K562 (cell line): ENCODE results near the gene NKAPL. TPM values are rescaled to one million over a fixed set of nuclear protein-coding genes. Genes with fewer than 3 reads are reported as not detected.

ENCODE experiments used
- E4F1 ChIP-seq: fragments of 250-450 bp; sonication (Bioruptor Pico); IDR thresholded peaks from 2 replicates; pipeline ENCODE4 v1.5.0; 2021; ENCODE audit warnings: mild to moderate bottlenecking, borderline replicate concordance
- ESRRB ChIP-seq: fragments of 250-450 bp; sonication (Bioruptor Pico); IDR thresholded peaks from 2 replicates; pipeline ENCODE4 v1.5.0; 2020; ENCODE audit warnings: mild to moderate bottlenecking, moderate library complexity, borderline replicate concordance
- ETV6 ChIP-seq, 3 experiments: fragments of 150-350 bp in 1 of 3; sonication (generic) in 1 of 3; formaldehyde crosslinking in 1 of 3; IDR thresholded peaks; 2 replicates each; pipeline versions ENCODE4 v1.6.1 to v1.8.0; 2014 to 2022; ENCODE audit warnings: borderline replicate concordance in 2 of 3, low read depth in 2 of 3, antibody characterized with exemption in 1 of 3, low read length in 1 of 3, mild to moderate bottlenecking in 1 of 3, missing genetic modification reagents in 1 of 3
- KDM4B ChIP-seq, 2 experiments: fragments of 450-650 bp in 1 of 2; sonication (generic) in 1 of 2; IDR thresholded peaks; 2 replicates each; pipeline ENCODE4 v1.6.1; 2016 to 2017; ENCODE audit warnings: borderline replicate concordance in 2 of 2, antibody characterized with exemption in 1 of 2, low read depth in 1 of 2, mild to moderate bottlenecking in 1 of 2
- NR2C2 ChIP-seq, 2 experiments: fragments of 200-800 bp in 1 of 2; sonication (Bioruptor generic) in 1 of 2; sonication (generic) in 1 of 2; formaldehyde crosslinking in 1 of 2; IDR thresholded peaks; 2 replicates each; pipeline versions ENCODE4 v1.6.1 to v1.8.0; 2016 to 2022; ENCODE audit warnings: mild to moderate bottlenecking in 1 of 2, missing compliant biosample characterization in 1 of 2, missing genetic modification characterization in 1 of 2, missing genetic modification reagents in 1 of 2
- PTRF ChIP-seq: fragments of 450-650 bp; IDR thresholded peaks from 2 replicates; pipeline ENCODE4 v1.6.1; 2016; ENCODE audit warnings: mild to moderate bottlenecking, missing genetic modification characterization, missing compliant biosample characterization
- SETDB1 ChIP-seq: IDR thresholded peaks from one replicate; pipeline ENCODE4 v1.6.1; 2012; ENCODE audit warnings: low read length, control low read depth, inconsistent platforms
- SMAD1 ChIP-seq: fragments of 150-350 bp; IDR thresholded peaks from 2 replicates; pipeline ENCODE4 v1.6.1; 2014; ENCODE audit warnings: low read length, low read depth; ENCODE audit not compliant: partially characterized antibody
- SNRNP70 ChIP-seq: fragments of 200-400 bp; formaldehyde crosslinking; optimal IDR thresholded peaks from 2 replicates; pipeline ENCODE3; 2017; ENCODE audit warnings: low read depth, low read length
- TAF9B ChIP-seq: fragments of 450-650 bp; IDR thresholded peaks from 2 replicates; pipeline ENCODE4 v1.6.1; 2018; ENCODE audit warnings: mild to moderate bottlenecking; ENCODE audit not compliant: partially characterized antibody
- XRCC5 ChIP-seq: fragments of 200-400 bp; formaldehyde crosslinking; IDR thresholded peaks from 2 replicates; pipeline ENCODE4 v1.6.1; 2017; ENCODE audit warnings: low read depth, mild to moderate bottlenecking, low read length
- ZBTB40 ChIP-seq, 2 experiments: fragments of 450-650 bp in 1 of 2; sonication (generic) in 1 of 2; formaldehyde crosslinking in 1 of 2; IDR thresholded peaks; 2 replicates each; pipeline versions ENCODE4 v1.7.1 to v1.9.0; 2016 to 2022; ENCODE audit warnings: inconsistent platforms in 1 of 2, mild to moderate bottlenecking in 1 of 2, missing genetic modification reagents in 1 of 2
- ZFP1 ChIP-seq: fragments of 450-650 bp; formaldehyde crosslinking; IDR thresholded peaks from 2 replicates; pipeline ENCODE4 v1.4.0; 2020; ENCODE audit warnings: mild to moderate bottlenecking, mixed read lengths
- polyA plus RNA-seq, 8 experiments: library from polyadenylated mRNA; depleted of rRNA in 4 of 8; stranded (reverse) in 5 of 8; unstranded in 3 of 8; fragments of >200 nt; fragmentation: Nextera tagmentation in 2 of 8; fragmentation: Illumina TruSeq in 1 of 8; extraction: Ambion mirVana in 2 of 8; extraction: Trizol in 1 of 8; gene quantifications; 2 replicates each; pipeline versions ENCODE4 v1.2.1 to v1.2.3, GENCODE V29; 2011 to 2014; ENCODE audit warnings: inconsistent platforms in 1 of 8, missing spikeins in 1 of 8
- total RNA-seq, 7 experiments: library from RNA; depleted of rRNA in 6 of 7; stranded (reverse); fragments of >200 nt in 6 of 7; fragmentation: Illumina TruSeq in 2 of 7; extraction: Trizol in 2 of 7; gene quantifications; 2 replicates each; pipeline versions ENCODE4 v1.2.1 to v1.2.3, GENCODE V29; 2011 to 2021; ENCODE audit warnings: low replicate concordance in 1 of 7

NKAPL gene
- total and polyA plus RNA-seq, 9 of the 15 experiments (the other 6 are each of a cell fraction or from before 2014, with no cell fraction given): not detected

GRCh38 chr6:28225056-28225834 lies 33.9 kb upstream of the NKAPL start, which contains the start of gene ZSCAN9 (continued):
- TF ChIP-seq ZBTB40 (IDR thresholded peaks at IDR 0.05) (peak; percentile 99), ZBTB40 (CRISPR knock-in tag; IDR thresholded peaks at IDR 0.05) (no peak), TAF9B (peak; percentile 97), PTRF (no peak), SETDB1 (no peak), ZFP1 (CRISPR knock-in tag) (no peak), E4F1 (CRISPR knock-in tag) (peak; percentile 43; the same call in 1 of the 2 replicates), ESRRB (CRISPR knock-in tag) (no peak), KDM4B (IDR thresholded peaks at IDR 0.05; ENCODE audit: borderline replicate concordance in 2 of 2, low read depth in 1 of 2) (peak in 1 of 2 experiments; percentile 98; a peak in 2 of 4 replicates), NR2C2 (CRISPR knock-in tag; IDR thresholded peaks at IDR 0.05) (peak; percentile 85), NR2C2 (tag; IDR thresholded peaks at IDR 0.05) (peak; percentile 92), SNRNP70 (no peak), XRCC5 (peak; percentile 91), SMAD1 (peak; percentile 81), ETV6 (IDR thresholded peaks at IDR 0.05; ENCODE audit: borderline replicate concordance in 1 of 2, low read depth in 2 of 2, low read length in 1 of 2) (peak in 1 of 2 experiments; percentile 50; a peak in 1 of 4 replicates), ETV6 (CRISPR knock-in tag; IDR thresholded peaks at IDR 0.05; ENCODE audit: borderline replicate concordance) (no peak)
